Measurements from ENCODE around the gene SMS.
"Not testable (repeated sequence)": the region's sequence is repeated elsewhere in the genome, so short reads cannot be mapped to it uniquely, and the experiment has no call there.

Gene SMS

GRCh38 chrX:21940356-21940829, at the start of gene SMS:
Gene SMS (plus strand): TSS chrX:21940709. CDS start chrX:21940825, 116 bp downstream.
- DNase-seq: peak; percentile 17

- DNase-seq: no peak
Measured at GRCh38 chrX:21905313-21905712, 35.2 kb upstream of the SMS start.

GRCh38 chrX:21905953-21906352, 34.6 kb upstream of the SMS start:
- DNase-seq: no peak

GRCh38 chrX:21907260-21907659, 33.2 kb upstream of the SMS start:
- DNase-seq: no peak

GRCh38 chrX:21911481-21911880, 29.0 kb upstream of the SMS start:
- no peak for DNase-seq

- DNase-seq: no peak
Measured at GRCh38 chrX:21912220-21912619, 28.3 kb upstream of the SMS start.

- no peak for DNase-seq
Measured at GRCh38 chrX:21912989-21913388, 27.5 kb upstream of the SMS start.

GRCh38 chrX:21926116-21926515, 14.4 kb upstream of the SMS start:
- no peak for DNase-seq

- DNase-seq: no peak
Measured at GRCh38 chrX:21926527-21927278, 13.8 kb upstream of the SMS start.

GRCh38 chrX:21929209-21929608, 11.3 kb upstream of the SMS start:
- DNase-seq: no peak

- DNase-seq: no peak
Measured at GRCh38 chrX:21930986-21931385, 9.5 kb upstream of the SMS start.

GRCh38 chrX:21932292-21933002, 8.1 kb upstream of the SMS start:
- DNase-seq: no peak

GRCh38 chrX:21933077-21933476, 7.4 kb upstream of the SMS start:
- no peak for DNase-seq

- DNase-seq: no peak
Measured at GRCh38 chrX:21934414-21934813, 6.1 kb upstream of the SMS start.

GRCh38 chrX:21939906-21940305, 603 bp upstream of the SMS start:
- no peak for DNase-seq

- DNase-seq: no peak
Measured at GRCh38 chrX:21943460-21944135, 3.1 kb downstream of the SMS start.

- no peak for DNase-seq
Measured at GRCh38 chrX:21944136-21944615, 3.7 kb downstream of the SMS start.

GRCh38 chrX:21946925-21947641, 6.6 kb downstream of the SMS start:
- no peak for DNase-seq

- DNase-seq: no peak
Measured at GRCh38 chrX:21947671-21948070, 7.2 kb downstream of the SMS start.

- DNase-seq: no peak
Measured at GRCh38 chrX:21948897-21949578, 8.5 kb downstream of the SMS start.

- DNase-seq: no peak
Measured at GRCh38 chrX:21949689-21950088, 9.2 kb downstream of the SMS start.

GRCh38 chrX:21950557-21950956, 10.0 kb downstream of the SMS start:
- DNase-seq: not testable (repeated sequence)

Measured in activated effector memory CD4-positive, alpha-beta T cell treated with Interleukin-2 at 50 U/mL for 16 hours (primary cell).